Measurements from ENCODE around the gene YEATS2. TPM values are rescaled to one million over a fixed set of nuclear protein-coding genes. Genes with fewer than 3 reads are reported as not detected.

The YEATS2 gene
- total RNA-seq, 4 donors from 2014 or later: 15.4 to 54.7 (median 40.6) TPM

- no peak for DNase-seq
- H3K27me3 ChIP-seq: no peaks in the 10 kb centered on the region
- H3K36me3 ChIP-seq: no peaks in the 10 kb centered on the region
- no peaks in the 10 kb centered on the region for H3K4me1 ChIP-seq
- H3K27ac ChIP-seq: no peak overlapping the region
- TF ChIP-seq CTCF (IDR thresholded peaks at IDR 0.05) (no peak), POLR2A (IDR thresholded peaks at IDR 0.05) (no peak)
- intact Hi-C loops (cut with DNase I; ENCODE audit: low total_unique reads): no loop called here
- H3K4me3 ChIP-seq: no peak overlapping the region
- no peaks in the 10 kb centered on the region for H3K9me3 ChIP-seq
Measured at GRCh38 chr3:183816681-183817510, 119.3 kb downstream of the YEATS2 start.

GRCh38 chr3:183817639-183818038, 120.0 kb downstream of the YEATS2 start:
- H3K36me3 ChIP-seq: no peaks in the 10 kb centered on the region
- no peaks in the 10 kb centered on the region for H3K9me3 ChIP-seq
- no peaks in the 10 kb centered on the region for H3K4me1 ChIP-seq
- H3K4me3 ChIP-seq: no peak overlapping the region
- DNase-seq: no peak
- intact Hi-C loops (cut with DNase I; ENCODE audit: low total_unique reads): no loop called here
- no peaks in the 10 kb centered on the region for H3K27me3 ChIP-seq
- no peak overlapping the region for H3K27ac ChIP-seq
- TF ChIP-seq CTCF (IDR thresholded peaks at IDR 0.05): no peak
- no peak for TF ChIP-seq POLR2A (IDR thresholded peaks at IDR 0.05)

GRCh38 chr3:183818041-183818620, 120.5 kb downstream of the YEATS2 start:
- Histone ChIP-seq H3K27me3 (no peaks in the 10 kb centered on the region), H3K9me3 (no peaks in the 10 kb centered on the region), H3K36me3 (no peaks in the 10 kb centered on the region), H3K27ac (no peak overlapping the region), H3K4me1 (no peaks in the 10 kb centered on the region), H3K4me3 (no peak overlapping the region)
- no peak for TF ChIP-seq CTCF (IDR thresholded peaks at IDR 0.05)
- no peak for DNase-seq
- intact Hi-C loops (cut with DNase I; ENCODE audit: low total_unique reads): no loop called here

- TF ChIP-seq POLR2A (IDR thresholded peaks at IDR 0.05) (no peak), CTCF (IDR thresholded peaks at IDR 0.05) (no peak)
- intact Hi-C loops (cut with DNase I; ENCODE audit: low total_unique reads): no loop called here
- Histone ChIP-seq H3K4me3 (no peak overlapping the region), H3K9me3 (no peaks in the 10 kb centered on the region), H3K4me1 (no peaks in the 10 kb centered on the region), H3K27ac (no peak overlapping the region), H3K36me3 (no peaks in the 10 kb centered on the region), H3K27me3 (no peaks in the 10 kb centered on the region)
- DNase-seq: no peak
Measured at GRCh38 chr3:183818706-183819624, 121.4 kb downstream of the YEATS2 start.

Data from uterus (tissue), 4 donors.